PC-3 (cell line): ENCODE measurements around the gene PNPT1. TPM values are rescaled to one million over a fixed set of nuclear protein-coding genes. Genes with fewer than 3 reads are reported as not detected.

Source experiments
- ATAC-seq: fragments of 200-7000 bp; cut with Tn5 transposase; 2 replicates; pipeline ENCODE4 v1.9.1; 2020; ENCODE audit warnings: mild to moderate bottlenecking, moderate library complexity
- BruUV-seq: library from RNA; stranded (reverse); fragments of 400-500 nt; replicated peaks from 2 replicates; lab custom pipeline; 2021; lab: Mats Ljungman, UMichigan
- CTCF ChIA-PET: fragments of 300-600 bp; sonication (Branson Sonifier 250); formaldehyde crosslinking; loops from one replicate; lab custom pipeline; 2022; ENCODE audit warnings: antibody characterized with exemption; lab: Charles Lee
- POLR2A ChIA-PET: fragments of 300-600 bp; sonication (Branson Sonifier 250); formaldehyde crosslinking; loops from one replicate; lab custom pipeline; 2022; ENCODE audit warnings: antibody characterized with exemption; ENCODE audit not compliant: unreplicated experiment; lab: Charles Lee
- DNase-seq: peaks from one replicate; pipeline ENCODE4 v3.0.0-alpha.2; 2015
- H2AFZ ChIP-seq: fragments of 300-600 bp; sonication (generic); 2 replicates; pipeline ENCODE4 v1.6.0; 2016; ENCODE audit warnings: antibody characterized with exemption, low read length
- H3F3A ChIP-seq: fragments of 300-600 bp; sonication (generic); one replicate; pipeline ENCODE4 v1.6.0; 2017; ENCODE audit warnings: antibody characterized with exemption, low read length, control low read depth, mild to moderate bottlenecking; ENCODE audit not compliant: unreplicated experiment
- H3K27ac ChIP-seq: fragments of 300-600 bp; sonication (generic); 2 replicates; pipeline ENCODE4 v1.5.1; 2016; ENCODE audit warnings: mild to moderate bottlenecking, low read length
- H3K27me3 ChIP-seq: fragments of 300-600 bp; sonication (generic); 2 replicates; pipeline ENCODE4 v1.6.1; 2016; ENCODE audit warnings: low read length, mixed read lengths
- H3K36me3 ChIP-seq: fragments of 300-600 bp; sonication (generic); 2 replicates; pipeline ENCODE4 v1.6.1; 2016; ENCODE audit warnings: low read depth, mixed run types, low read length, mixed read lengths
- H3K4me1 ChIP-seq: fragments of 300-600 bp; sonication (generic); 2 replicates; pipeline ENCODE4 v1.5.1; 2016; ENCODE audit warnings: low read length; ENCODE audit not compliant: insufficient read depth
- H3K4me2 ChIP-seq: fragments of 300-600 bp; sonication (generic); 2 replicates; pipeline ENCODE4 v1.6.0; 2016; ENCODE audit warnings: low read length
- H3K4me3 ChIP-seq: fragments of 300-600 bp; sonication (generic); 2 replicates; pipeline ENCODE4 v1.5.1; 2016; ENCODE audit warnings: mild to moderate bottlenecking, low read length, mixed read lengths
- H3K79me2 ChIP-seq: fragments of 300-600 bp; sonication (generic); 2 replicates; pipeline ENCODE4 v1.6.1; 2017; ENCODE audit warnings: low read length, mixed read lengths
- H3K9ac ChIP-seq: fragments of 300-600 bp; sonication (generic); 2 replicates; pipeline ENCODE4 v1.6.0; 2016; ENCODE audit warnings: mild to moderate bottlenecking, low read length
- H3K9me2 ChIP-seq: fragments of 300-600 bp; sonication (generic); replicated peaks from 2 replicates; pipeline ENCODE4 v1.6.1; 2016; ENCODE audit warnings: mixed run types, low read length, mixed read lengths
- H3K9me3 ChIP-seq: fragments of 300-600 bp; sonication (generic); 2 replicates; pipeline ENCODE4 v1.6.1; 2016; ENCODE audit warnings: low read length, mixed read lengths
- H4K20me1 ChIP-seq: fragments of 300-600 bp; sonication (generic); 2 replicates; pipeline ENCODE4 v1.6.1; 2016; ENCODE audit warnings: low read length, mixed read lengths
- EZH2 ChIP-seq: fragments of 300-600 bp; sonication (generic); IDR thresholded peaks from one replicate; pipeline ENCODE4 v1.6.1; 2017; ENCODE audit warnings: antibody characterized with exemption, mild to moderate bottlenecking, low read length; ENCODE audit not compliant: unreplicated experiment
- EZH2phosphoT487 ChIP-seq: fragments of 300-600 bp; sonication (generic); IDR thresholded peaks from 2 replicates; pipeline ENCODE4 v1.6.1; 2018; ENCODE audit warnings: mild to moderate bottlenecking, antibody characterized with exemption, low read length, borderline replicate concordance
- intact Hi-C: fragments of 100-400 bp; cut with micrococcal nuclease; formaldehyde crosslinking; loops from 2 replicates; pipeline ENCODE4 v1.9.0; 2023
- total RNA-seq: library from RNA; depleted of rRNA; stranded (reverse); fragments of >200 nt; gene quantifications from 2 replicates; pipeline ENCODE4 v1.2.3, GENCODE V29; 2014
- TF ChIP-seq, protein P1 (sequence below): fragments of 300-600 bp; sonication (generic); conservative IDR thresholded peaks from 2 replicates; pipeline ENCODE4 v1.5.1; 2017; ENCODE audit warnings: antibody characterized with exemption, low read depth, mild to moderate bottlenecking, low read length

Gene PNPT1
- total RNA-seq, 1 experiment from 2014 or later: 43.6 TPM

DNA sequence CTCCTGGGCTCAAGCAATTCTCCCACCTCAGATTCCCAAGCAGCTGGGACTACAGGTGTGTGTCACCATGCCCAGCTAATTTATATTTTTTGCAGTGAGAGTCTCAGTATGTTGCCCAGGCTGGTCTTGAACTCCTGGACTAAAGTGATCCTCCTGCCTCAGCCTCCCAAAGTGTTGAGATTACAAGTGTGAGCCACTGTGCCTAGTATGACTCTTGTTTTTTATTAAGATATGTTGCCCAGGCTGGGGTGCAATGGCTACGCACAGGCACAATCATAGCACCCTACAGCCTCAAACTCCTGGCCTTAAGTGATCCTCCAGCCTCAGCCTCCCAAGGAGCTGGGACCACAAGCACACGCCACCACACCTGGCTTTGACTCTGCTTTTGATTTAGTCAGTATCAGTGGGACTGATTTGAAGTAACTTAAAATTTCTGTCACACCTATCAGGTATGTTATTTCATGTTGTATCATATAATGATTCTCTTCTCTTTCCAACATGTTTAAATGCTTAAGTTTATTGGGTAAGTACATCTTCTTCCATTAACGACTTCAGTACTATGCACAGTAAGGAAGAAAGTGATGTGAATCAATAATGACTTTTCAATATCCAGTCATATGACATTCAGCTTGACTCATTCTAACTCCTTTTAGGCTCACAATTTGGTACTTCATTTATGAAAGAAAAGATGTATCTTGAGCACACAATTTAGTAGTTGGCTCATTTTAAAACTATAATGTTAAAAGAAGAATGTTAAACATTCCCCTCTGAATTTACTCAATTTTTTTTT is 82.5 kb downstream of the PNPT1 start:
- Histone ChIP-seq H3K4me3 (no peak overlapping the region), H4K20me1 (peaks cover 7% of the 10 kb centered on the region; the same call in 1 of the 2 replicates), H3K9ac (no peak overlapping the region), H3K9me2 (no peaks in the 10 kb centered on the region), H3K9me3 (no peaks in the 10 kb centered on the region), H3F3A (no peaks in the 10 kb centered on the region), H3K36me3 (peaks cover 34% of the 10 kb centered on the region; the same call in 1 of the 2 replicates), H3K79me2 (peaks cover 70% of the 10 kb centered on the region), H3K27ac (no peak overlapping the region), H3K4me1 (peaks cover 9% of the 10 kb centered on the region), H3K27me3 (no peaks in the 10 kb centered on the region), H3K4me2 (no peak overlapping the region), H2AFZ (no peak overlapping the region)
- ATAC-seq: no peak
- intact Hi-C loops: no loop called here
- TF ChIP-seq, protein P1, sequence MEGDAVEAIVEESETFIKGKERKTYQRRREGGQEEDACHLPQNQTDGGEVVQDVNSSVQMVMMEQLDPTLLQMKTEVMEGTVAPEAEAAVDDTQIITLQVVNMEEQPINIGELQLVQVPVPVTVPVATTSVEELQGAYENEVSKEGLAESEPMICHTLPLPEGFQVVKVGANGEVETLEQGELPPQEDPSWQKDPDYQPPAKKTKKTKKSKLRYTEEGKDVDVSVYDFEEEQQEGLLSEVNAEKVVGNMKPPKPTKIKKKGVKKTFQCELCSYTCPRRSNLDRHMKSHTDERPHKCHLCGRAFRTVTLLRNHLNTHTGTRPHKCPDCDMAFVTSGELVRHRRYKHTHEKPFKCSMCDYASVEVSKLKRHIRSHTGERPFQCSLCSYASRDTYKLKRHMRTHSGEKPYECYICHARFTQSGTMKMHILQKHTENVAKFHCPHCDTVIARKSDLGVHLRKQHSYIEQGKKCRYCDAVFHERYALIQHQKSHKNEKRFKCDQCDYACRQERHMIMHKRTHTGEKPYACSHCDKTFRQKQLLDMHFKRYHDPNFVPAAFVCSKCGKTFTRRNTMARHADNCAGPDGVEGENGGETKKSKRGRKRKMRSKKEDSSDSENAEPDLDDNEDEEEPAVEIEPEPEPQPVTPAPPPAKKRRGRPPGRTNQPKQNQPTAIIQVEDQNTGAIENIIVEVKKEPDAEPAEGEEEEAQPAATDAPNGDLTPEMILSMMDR: no peak
- TF ChIP-seq EZH2: no peak
- TF ChIP-seq EZH2phosphoT487: no peak
- no TSS peak for BruUV-seq
- DNase-seq: no peak
- ChIA-PET CTCF (no interaction called here), POLR2A (no interaction called here)

DNA sequence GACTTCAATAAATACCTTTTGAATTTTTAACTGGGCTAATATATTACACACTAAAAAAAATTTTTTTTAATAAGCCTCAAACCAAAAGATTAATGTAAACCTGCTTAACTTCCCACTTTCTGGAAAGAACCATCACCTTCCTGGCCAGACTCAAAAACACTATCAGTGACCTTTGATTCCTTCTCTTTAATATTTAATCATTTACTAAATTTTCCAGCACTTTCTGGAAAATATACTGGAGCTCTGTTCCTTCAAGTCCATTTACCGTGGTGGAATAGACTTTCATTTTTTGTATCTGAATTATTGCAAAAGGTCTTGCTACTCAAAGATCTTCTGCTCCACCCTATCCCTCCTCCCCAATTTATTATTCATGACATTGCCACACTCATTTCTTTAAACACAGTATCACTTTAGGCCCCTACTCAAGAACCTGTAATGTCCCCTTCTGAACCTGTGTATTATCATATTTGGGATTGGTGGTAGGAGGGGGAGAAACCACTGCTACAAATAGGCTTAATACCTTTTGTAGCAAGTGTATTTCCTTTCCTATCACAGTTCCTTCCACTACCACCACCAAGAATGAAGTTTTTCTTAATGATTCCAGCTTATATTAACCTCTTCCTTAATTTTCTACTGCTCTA is 83.6 kb downstream of the PNPT1 start:
- no peaks in the 10 kb centered on the region for H3K27me3 ChIP-seq
- ATAC-seq (no peak), DNase-seq (no peak)
- H3K9me2 ChIP-seq: no peaks in the 10 kb centered on the region
- BruUV-seq: no TSS peak
- H3K4me3 ChIP-seq: no peak overlapping the region
- no peak overlapping the region for H2AFZ ChIP-seq
- intact Hi-C loops: no loop called here
- ChIA-PET POLR2A (no interaction called here), CTCF (no interaction called here)
- peaks cover 5% of the 10 kb centered on the region; the same call in 1 of the 2 replicates for H4K20me1 ChIP-seq
- no peaks in the 10 kb centered on the region for H3K9me3 ChIP-seq
- TF ChIP-seq EZH2 (no peak), EZH2phosphoT487 (no peak)
- TF ChIP-seq, protein P1: no peak
- H3K9ac ChIP-seq: no peak overlapping the region
- H3K4me2 ChIP-seq: no peak overlapping the region
- no peaks in the 10 kb centered on the region for H3F3A ChIP-seq
- peaks cover 34% of the 10 kb centered on the region; the same call in 1 of the 2 replicates for H3K36me3 ChIP-seq
- H3K79me2 ChIP-seq: peaks cover 68% of the 10 kb centered on the region
- peaks cover 4% of the 10 kb centered on the region for H3K4me1 ChIP-seq
- H3K27ac ChIP-seq: no peak overlapping the region
